Spleen (tissue), 13 donors: ENCODE measurements around the gene GGT6. TPM values are rescaled to one million over a fixed set of nuclear protein-coding genes. Genes with fewer than 3 reads are reported as not detected.

ENCODE experiments used
- DNase-seq: peaks from one replicate; pipeline ENCODE4 v3.0.0-alpha.2; 2020
- H3K27ac ChIP-seq, 8 donors: fragments of 200-600 bp; sonication (generic) in 7 of 8; 1 replicate in 4 of 8; 2 replicates in 4 of 8; pipeline versions ENCODE4 v1.5.0 to v1.8.0; 2016 to 2021; ENCODE audit warnings: inconsistent platforms in 4 of 8, mild to moderate bottlenecking in 4 of 8, moderate library complexity in 1 of 8
- H3K27me3 ChIP-seq, 7 donors: fragments of 200-600 bp; sonication (generic) in 6 of 7; replicated peaks in 1 of 7; 1 replicate in 4 of 7; 2 replicates in 3 of 7; pipeline versions ENCODE4 v1.5.0 to v1.8.0; 2016 to 2021; ENCODE audit warnings: inconsistent platforms in 3 of 7, mild to moderate bottlenecking in 1 of 7
- H3K36me3 ChIP-seq, 6 donors: fragments of 200-600 bp; sonication (generic) in 5 of 6; 1 replicate in 4 of 6; 2 replicates in 2 of 6; pipeline versions ENCODE4 v1.5.0 to v1.8.0; 2016 to 2021; ENCODE audit warnings: inconsistent platforms in 2 of 6
- H3K4me1 ChIP-seq, 6 donors: fragments of 200-600 bp; sonication (generic) in 5 of 6; 1 replicate in 3 of 6; 2 replicates in 3 of 6; pipeline versions ENCODE4 v1.5.0 to v1.8.0; 2016 to 2021; ENCODE audit warnings: inconsistent platforms in 3 of 6
- H3K4me3 ChIP-seq, 8 donors: fragments of 200-600 bp; sonication (generic) in 7 of 8; 1 replicate in 4 of 8; 2 replicates in 4 of 8; pipeline versions ENCODE4 v1.5.0 to v1.8.0; 2016 to 2021; ENCODE audit warnings: inconsistent platforms in 4 of 8, mild to moderate bottlenecking in 4 of 8, moderate library complexity in 2 of 8
- H3K9me3 ChIP-seq, 8 donors: fragments of 200-600 bp; sonication (generic) in 7 of 8; 1 replicate in 4 of 8; 2 replicates in 4 of 8; pipeline versions ENCODE4 v1.5.0 to v1.8.0; 2016 to 2021; ENCODE audit warnings: inconsistent platforms in 4 of 8
- POLR2A ChIP-seq, 3 donors: fragments of 450-650 bp; IDR thresholded peaks; one replicate each; pipeline ENCODE4 v1.5.1; 2017; ENCODE audit warnings: antibody characterized with exemption in 3 of 3, mild to moderate bottlenecking in 1 of 3
- POLR2AphosphoS5 ChIP-seq, 3 donors: sonication (generic); formaldehyde crosslinking; IDR thresholded peaks; one replicate each; pipeline ENCODE4 v1.5.1; 2017; ENCODE audit warnings: antibody characterized with exemption in 3 of 3
- WGBS, 5 donors: extraction: QIAGEN DNeasy Blood & Tissue Kit in 3 of 5; methylation state at CpG; one replicate each; pipeline versions ENCODE4 v1.1.5 to v1.1.7; 2013 to 2018; 5-methylcytosine and 5-hydroxymethylcytosine counted together
- intact Hi-C: fragments of 100-400 bp; cut with DNase I; formaldehyde crosslinking; loops from one replicate; pipeline ENCODE4 v1.15.0; 2023; ENCODE audit warnings: low total_unique reads
- long read RNA-seq, 2 donors: transcript quantifications; one replicate each; lab custom pipeline, GENCODE V29; 2026
- polyA plus RNA-seq, 3 donors: library from polyadenylated mRNA; stranded (reverse); fragments of 200-250 nt; gene quantifications; one replicate each; pipeline ENCODE4 v1.2.1, GENCODE V29; 2013
- total RNA-seq, 7 donors: library from RNA; depleted of rRNA in 3 of 7; stranded (reverse); fragments of >200 nt in 3 of 7; fragmentation: NEBNext Ultra II Directional in 4 of 7; extraction: Animal tissue kit (Norgen Biotek cat#: 25700) in 4 of 7; gene quantifications; one replicate each; pipeline versions ENCODE4 v1.1.0 to v1.2.1, GENCODE V29; 2016 to 2021
- TF ChIP-seq, protein P1 (sequence below), 11 experiments: fragments of 200-600 bp in 7 of 11; fragments of 450-650 bp in 4 of 11; sonication (generic) in 4 of 11; IDR thresholded peaks in 8 of 11; conservative IDR thresholded peaks in 3 of 11; 1 replicate in 7 of 11; 2 replicates in 4 of 11; pipeline versions ENCODE4 v1.4.0 to v1.8.0; 2016 to 2021; ENCODE audit warnings: antibody characterized with exemption in 11 of 11, inconsistent platforms in 4 of 11, mild to moderate bottlenecking in 1 of 11
- donor health status: healthy with polysubstance abuse.
- donor health status: DM: no; HTN: no; CAD: no; lungs with moderate emphysema.
- donor health status: DM: no; HTN: no; CAD: no.
- donor health status: Bipolar disorder and iron deficiency.
- donor health status: healthy.
- donor health status: DM: no; HTN: no; CAD: no.
- donor health status: DM: yes; HTN: yes; CAD: no.

GGT6 gene, protein sequence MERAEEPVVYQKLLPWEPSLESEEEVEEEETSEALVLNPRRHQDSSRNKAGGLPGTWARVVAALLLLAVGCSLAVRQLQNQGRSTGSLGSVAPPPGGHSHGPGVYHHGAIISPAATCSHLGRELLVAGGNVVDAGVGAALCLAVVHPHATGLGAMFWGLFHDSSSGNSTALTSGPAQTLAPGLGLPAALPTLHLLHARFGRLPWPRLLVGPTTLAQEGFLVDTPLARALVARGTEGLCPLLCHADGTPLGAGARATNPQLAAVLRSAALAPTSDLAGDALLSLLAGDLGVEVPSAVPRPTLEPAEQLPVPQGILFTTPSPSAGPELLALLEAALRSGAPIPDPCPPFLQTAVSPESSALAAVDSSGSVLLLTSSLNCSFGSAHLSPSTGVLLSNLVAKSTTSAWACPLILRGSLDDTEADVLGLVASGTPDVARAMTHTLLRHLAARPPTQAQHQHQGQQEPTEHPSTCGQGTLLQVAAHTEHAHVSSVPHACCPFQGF
- total RNA-seq (under 1 TPM in 1 of 7 donors, not detected in 6; 0.42 TPM), polyA plus RNA-seq (under 1 TPM in 1 of 3 donors, not detected in 2; 0.03 TPM)
- long read RNA-seq, donor 1: 0 reads
- long read RNA-seq, donor 2: 0 reads

DNA sequence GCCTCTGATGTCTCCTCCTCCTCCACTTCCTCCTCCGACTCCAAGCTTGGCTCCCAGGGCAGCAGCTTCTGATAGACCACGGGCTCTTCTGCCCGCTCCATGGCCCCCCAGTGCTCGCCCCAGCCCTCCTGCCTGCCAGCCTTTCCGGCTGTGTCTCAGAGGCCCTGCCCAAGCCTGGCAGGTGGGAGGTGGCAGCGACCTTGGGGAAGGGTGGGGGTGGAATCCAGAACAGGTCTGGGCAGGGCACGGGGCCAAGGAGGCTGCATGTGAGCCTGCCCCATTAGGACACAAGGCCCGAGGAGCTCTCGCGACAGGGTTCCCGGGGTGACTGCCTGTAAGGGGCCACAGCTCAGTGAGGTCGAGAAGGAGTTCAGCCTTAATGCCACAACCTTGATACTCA, at the start of gene GGT6:
TSS of gene GGT6 (minus strand) at position 157 of the 400 bp plus-strand sequence. CDS start at position 101, 56 bp downstream.
- peak; percentile 63 for DNase-seq
- Histone ChIP-seq H3K27ac (no peak within 1 kb of the TSS), H3K9me3 (no peaks in the 10 kb centered on the region), H3K27me3 (no peaks in the 10 kb centered on the region), H3K36me3 (no peaks in the 10 kb centered on the region), H3K4me1 (peaks cover 6 to 45% (median 24%) of the 10 kb centered on the region in 6 donors), H3K4me3 (no peak within 1 kb of the TSS)
- TF ChIP-seq, protein P1, sequence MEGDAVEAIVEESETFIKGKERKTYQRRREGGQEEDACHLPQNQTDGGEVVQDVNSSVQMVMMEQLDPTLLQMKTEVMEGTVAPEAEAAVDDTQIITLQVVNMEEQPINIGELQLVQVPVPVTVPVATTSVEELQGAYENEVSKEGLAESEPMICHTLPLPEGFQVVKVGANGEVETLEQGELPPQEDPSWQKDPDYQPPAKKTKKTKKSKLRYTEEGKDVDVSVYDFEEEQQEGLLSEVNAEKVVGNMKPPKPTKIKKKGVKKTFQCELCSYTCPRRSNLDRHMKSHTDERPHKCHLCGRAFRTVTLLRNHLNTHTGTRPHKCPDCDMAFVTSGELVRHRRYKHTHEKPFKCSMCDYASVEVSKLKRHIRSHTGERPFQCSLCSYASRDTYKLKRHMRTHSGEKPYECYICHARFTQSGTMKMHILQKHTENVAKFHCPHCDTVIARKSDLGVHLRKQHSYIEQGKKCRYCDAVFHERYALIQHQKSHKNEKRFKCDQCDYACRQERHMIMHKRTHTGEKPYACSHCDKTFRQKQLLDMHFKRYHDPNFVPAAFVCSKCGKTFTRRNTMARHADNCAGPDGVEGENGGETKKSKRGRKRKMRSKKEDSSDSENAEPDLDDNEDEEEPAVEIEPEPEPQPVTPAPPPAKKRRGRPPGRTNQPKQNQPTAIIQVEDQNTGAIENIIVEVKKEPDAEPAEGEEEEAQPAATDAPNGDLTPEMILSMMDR (IDR thresholded peaks at IDR 0.05 in 8 of 11, conservative IDR thresholded peaks at IDR 0.05 in 3 of 11): no peak
- TF ChIP-seq POLR2AphosphoS5 (IDR thresholded peaks at IDR 0.05) (no peak), POLR2A (IDR thresholded peaks at IDR 0.05) (no peak)
- intact Hi-C loops: loop anchor here (10.0 kb wide), 2 partner anchors 136 to 324 kb away; no protein-coding TSS in a partner anchor
- 83 to 92% (median 89%) methylated on average over 12 of the region's 12 CpGs for WGBS, 5 donors

DNA sequence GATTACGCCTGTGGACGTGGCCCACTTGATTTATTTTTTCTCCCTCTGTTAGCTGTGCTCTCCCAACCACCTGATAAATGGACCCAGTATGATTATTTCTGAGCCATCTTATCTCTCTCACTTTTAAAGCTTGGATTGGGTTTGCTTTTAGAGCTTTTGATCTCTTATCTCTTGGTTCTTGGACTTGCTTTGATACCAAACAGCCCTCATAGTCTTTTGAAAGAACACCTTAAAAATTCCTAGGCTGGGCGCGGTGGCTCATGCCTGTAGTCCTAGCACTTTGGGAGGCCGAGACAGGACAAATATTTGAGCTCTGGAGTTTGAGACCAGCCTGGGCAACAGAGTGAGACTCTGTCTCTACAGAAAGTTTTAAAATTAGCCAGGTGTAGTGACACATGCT, 49.8 kb upstream of the GGT6 start:
- Histone ChIP-seq H3K36me3 (no peaks in the 10 kb centered on the region), H3K9me3 (no peaks in the 10 kb centered on the region), H3K4me1 (peaks cover 0 to 35% (median 15%) of the 10 kb centered on the region in 6 donors), H3K27me3 (peaks cover 0 to 8% (median 0%) of the 10 kb centered on the region in 7 donors), H3K27ac (no peak overlapping the region), H3K4me3 (no peak overlapping the region)
- no peak for DNase-seq
- intact Hi-C loops: no loop called here
- 90 to 95% (median 94%) methylated on average over 5 of the region's 5 CpGs for WGBS, 5 donors
- TF ChIP-seq POLR2AphosphoS5 (IDR thresholded peaks at IDR 0.05) (no peak), POLR2A (IDR thresholded peaks at IDR 0.05) (no peak)
- TF ChIP-seq, protein P1 (IDR thresholded peaks at IDR 0.05 in 8 of 11, conservative IDR thresholded peaks at IDR 0.05 in 3 of 11): no peak

DNA sequence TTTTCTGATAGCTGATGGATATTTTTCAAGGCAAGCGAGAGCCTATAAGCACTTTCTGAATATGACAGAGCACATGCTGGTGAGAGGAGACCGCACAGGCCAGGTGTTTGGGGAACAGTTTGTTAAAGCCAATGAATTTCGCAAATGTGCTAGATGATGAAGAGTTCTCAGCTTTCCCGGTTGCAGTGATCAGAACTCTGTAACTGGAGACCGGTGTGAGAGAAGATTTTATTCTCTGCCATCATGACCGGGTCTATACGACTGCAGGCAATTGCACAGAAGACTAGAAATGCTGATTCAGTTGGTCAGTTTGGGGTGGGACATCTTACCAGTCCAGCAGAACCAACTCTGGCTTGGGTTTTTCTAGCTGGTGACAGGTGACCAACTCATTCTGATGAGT, 49.4 kb upstream of the GGT6 start:
- intact Hi-C loops: no loop called here
- TF ChIP-seq, protein P1 (IDR thresholded peaks at IDR 0.05 in 8 of 11, conservative IDR thresholded peaks at IDR 0.05 in 3 of 11): no peak
- 91 to 96% (median 94%) methylated on average over 7 of the region's 7 CpGs for WGBS, 5 donors
- H3K9me3 ChIP-seq: no peaks in the 10 kb centered on the region
- DNase-seq: no peak
- H3K27me3 ChIP-seq: peaks cover 0 to 8% (median 0%) of the 10 kb centered on the region in 7 donors
- no peak overlapping the region for H3K4me3 ChIP-seq
- no peak overlapping the region for H3K27ac ChIP-seq
- peaks cover 0 to 36% (median 15%) of the 10 kb centered on the region in 6 donors for H3K4me1 ChIP-seq
- H3K36me3 ChIP-seq: no peaks in the 10 kb centered on the region

DNA sequence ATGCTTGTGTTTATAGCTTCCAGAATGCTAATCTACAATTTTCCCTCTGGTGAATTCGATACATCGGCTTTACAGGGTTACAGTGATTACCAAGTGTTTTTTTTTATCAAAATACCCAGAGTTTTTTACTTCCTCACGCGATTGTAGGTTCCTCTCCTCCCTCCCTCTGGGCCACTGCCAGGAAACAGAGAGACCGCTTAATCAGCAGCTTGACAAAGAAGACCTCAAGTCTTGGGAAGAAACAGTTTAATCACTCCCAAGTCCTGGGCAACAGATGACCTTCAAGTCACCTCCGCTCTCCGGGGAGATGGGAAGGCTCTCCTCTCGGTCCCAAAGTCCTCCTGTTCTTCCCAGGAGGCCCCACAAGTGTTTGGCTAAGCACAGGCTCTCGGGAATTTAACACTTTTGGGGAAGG, 47.4 kb upstream of the GGT6 start:
- WGBS, 5 donors: 4 to 12% (median 8%) methylated on average over 9 of the region's 9 CpGs
- Histone ChIP-seq H3K27ac (peak overlapping the region; percentile 18 to 75 (median 58)), H3K27me3 (peaks cover 0 to 8% (median 0%) of the 10 kb centered on the region in 7 donors), H3K9me3 (no peaks in the 10 kb centered on the region), H3K4me1 (peaks cover 0 to 36% (median 15%) of the 10 kb centered on the region in 6 donors), H3K4me3 (no peak overlapping the region), H3K36me3 (no peaks in the 10 kb centered on the region)
- intact Hi-C loops: no loop called here
- TF ChIP-seq POLR2AphosphoS5 (IDR thresholded peaks at IDR 0.05): peak in 1 of 3 donors; percentile 34
- TF ChIP-seq, protein P1 (IDR thresholded peaks at IDR 0.05 in 8 of 11, conservative IDR thresholded peaks at IDR 0.05 in 3 of 11): no peak
- DNase-seq: no peak
